H9 (cell line): Measurements from ENCODE around the gene KAT7. TPM values are rescaled to one million over a fixed set of nuclear protein-coding genes. Genes with fewer than 3 reads are reported as not detected.

Experiments
- DNase-seq: peaks from one replicate; pipeline ENCODE4 v3.0.0-alpha.2; 2017
- H2AFZ ChIP-seq: one replicate; pipeline ENCODE4 v1.6.1; 2013; ENCODE audit warnings: mild to moderate bottlenecking, low read length, control low read depth, moderate library complexity
- H2AK5ac ChIP-seq: 2 replicates; pipeline ENCODE4 v1.6.1; 2013; ENCODE audit warnings: low read length, control low read depth, mixed read lengths; ENCODE audit not compliant: insufficient read length
- H2BK120ac ChIP-seq: one replicate; pipeline ENCODE4 v1.6.1; 2013; ENCODE audit warnings: low read depth, mild to moderate bottlenecking, low read length, control low read depth, inconsistent platforms; ENCODE audit not compliant: poor library complexity, severe bottlenecking
- H2BK12ac ChIP-seq: 2 replicates; pipeline ENCODE4 v1.6.1; 2013; ENCODE audit warnings: low read length, control low read depth, mixed read lengths, low read depth; ENCODE audit not compliant: insufficient read length
- H2BK15ac ChIP-seq: 2 replicates; pipeline ENCODE4 v1.6.1; 2013; ENCODE audit warnings: low read depth, low read length, control low read depth
- H2BK20ac ChIP-seq: one replicate; pipeline ENCODE4 v1.6.1; 2013; ENCODE audit warnings: low read depth, mild to moderate bottlenecking, low read length, control low read depth, inconsistent platforms; ENCODE audit not compliant: poor library complexity, severe bottlenecking
- H2BK5ac ChIP-seq: 2 replicates; pipeline ENCODE4 v1.6.1; 2013; ENCODE audit warnings: low read length, control low read depth, mixed read lengths; ENCODE audit not compliant: insufficient read length
- H3K14ac ChIP-seq: 2 replicates; pipeline ENCODE4 v1.6.1; 2013; ENCODE audit warnings: low read length, control low read depth; ENCODE audit not compliant: insufficient read depth
- H3K18ac ChIP-seq: 2 replicates; pipeline ENCODE4 v1.6.1; 2013; ENCODE audit warnings: low read depth, mild to moderate bottlenecking, mixed read lengths, low read length, control low read depth; ENCODE audit not compliant: insufficient read length
- H3K23ac ChIP-seq: 2 replicates; pipeline ENCODE4 v1.6.1; 2013; ENCODE audit warnings: low read length, control low read depth, mixed read lengths, low read depth; ENCODE audit not compliant: insufficient read length
- H3K23me2 ChIP-seq: 2 replicates; pipeline ENCODE4 v1.6.1; 2013; ENCODE audit warnings: low read depth, mild to moderate bottlenecking, mixed read lengths, low read length, control low read depth; ENCODE audit not compliant: insufficient read length, poor library complexity, severe bottlenecking
- H3K27ac ChIP-seq: 2 replicates; pipeline ENCODE4 v1.5.1; 2013; ENCODE audit warnings: low read length, control low read depth, mixed read lengths, low read depth; ENCODE audit not compliant: insufficient read length
- H3K27me3 ChIP-seq: 2 replicates; pipeline ENCODE4 v1.6.1; 2013; ENCODE audit warnings: low read length, control low read depth, inconsistent platforms; ENCODE audit not compliant: insufficient read depth
- H3K4ac ChIP-seq: 2 replicates; pipeline ENCODE4 v1.6.1; 2013; ENCODE audit warnings: low read depth, mild to moderate bottlenecking, control low read depth, inconsistent platforms, low read length, moderate library complexity
- H3K4me1 ChIP-seq: 2 replicates; pipeline ENCODE4 v1.6.1; 2013; ENCODE audit warnings: low read length, control low read depth, inconsistent platforms; ENCODE audit not compliant: insufficient read depth
- H3K4me2 ChIP-seq: 2 replicates; pipeline ENCODE4 v1.6.1; 2013; ENCODE audit warnings: low read length, control low read depth, mixed read lengths; ENCODE audit not compliant: insufficient read length, insufficient read depth
- H3K56ac ChIP-seq: 2 replicates; pipeline ENCODE4 v1.6.1; 2013; ENCODE audit warnings: low read depth, mild to moderate bottlenecking, mixed read lengths, low read length, control low read depth; ENCODE audit not compliant: insufficient read length
- H3K79me1 ChIP-seq: 2 replicates; pipeline ENCODE4 v1.6.1; 2013; ENCODE audit warnings: low read depth, mild to moderate bottlenecking, moderate library complexity, low read length, control low read depth, inconsistent platforms; ENCODE audit not compliant: insufficient read depth, poor library complexity, severe bottlenecking
- H3K79me2 ChIP-seq: 2 replicates; pipeline ENCODE4 v1.6.1; 2013; ENCODE audit warnings: low read length, control low read depth, inconsistent platforms; ENCODE audit not compliant: insufficient read depth
- H3K9ac ChIP-seq: 2 replicates; pipeline ENCODE4 v1.6.1; 2013; ENCODE audit warnings: low read length, control low read depth, mixed read lengths; ENCODE audit not compliant: insufficient read length; ENCODE audit errors: extremely low read depth
- H3K9me3 ChIP-seq: one replicate; pipeline ENCODE4 v1.6.1; 2013; ENCODE audit warnings: low read depth, low read length, inconsistent platforms; ENCODE audit not compliant: control insufficient read depth
- H3T11ph ChIP-seq: one replicate; pipeline ENCODE4 v1.6.1; 2013; ENCODE audit warnings: mild to moderate bottlenecking, low read length, control low read depth, inconsistent platforms
- H4K20me1 ChIP-seq: one replicate; pipeline ENCODE4 v1.6.1; 2013; ENCODE audit not compliant: control insufficient read depth, insufficient read length, insufficient read depth
- H4K5ac ChIP-seq: 2 replicates; pipeline ENCODE4 v1.6.1; 2013; ENCODE audit warnings: low read depth, mild to moderate bottlenecking, mixed read lengths, low read length, control low read depth; ENCODE audit not compliant: insufficient read length
- H4K8ac ChIP-seq: replicated peaks from 2 replicates; pipeline ENCODE4 v1.6.1; 2013; ENCODE audit warnings: low read length, control low read depth, mixed read lengths, low read depth; ENCODE audit not compliant: insufficient read length
- H4K91ac ChIP-seq: 2 replicates; pipeline ENCODE4 v1.6.1; 2013; ENCODE audit warnings: low read depth, mild to moderate bottlenecking, moderate library complexity, mixed read lengths, low read length, control low read depth; ENCODE audit not compliant: insufficient read length
- H3K27ac Mint-ChIP-seq, 3 experiments: 2 replicates in 2 of 3; 3 replicates in 1 of 3; pipeline ENCODE4 v1.8.0; 2020 to 2021; ENCODE audit warnings: mixed read lengths in 3 of 3, mild to moderate bottlenecking in 1 of 3, moderate library complexity in 1 of 3
- H3K27me3 Mint-ChIP-seq: 2 replicates; pipeline ENCODE4 v1.8.0; 2021; ENCODE audit warnings: low read depth, mild to moderate bottlenecking, moderate library complexity, mixed read lengths
- H3K36me3 Mint-ChIP-seq, 3 experiments: 2 replicates in 2 of 3; 3 replicates in 1 of 3; pipeline ENCODE4 v1.8.0; 2020 to 2021; ENCODE audit warnings: low read depth in 3 of 3, mixed read lengths in 3 of 3; ENCODE audit not compliant: insufficient read depth in 1 of 3
- H3K4me1 Mint-ChIP-seq, 2 experiments: 2 replicates each; pipeline ENCODE4 v1.8.0; 2020; ENCODE audit warnings: mixed read lengths in 2 of 2
- H3K4me3 Mint-ChIP-seq, 2 experiments: 2 replicates in 1 of 2; 3 replicates in 1 of 2; pipeline ENCODE4 v1.8.0; 2020 to 2021; ENCODE audit warnings: mild to moderate bottlenecking in 2 of 2, mixed read lengths in 2 of 2, moderate library complexity in 1 of 2
- H3K9me3 Mint-ChIP-seq, 2 experiments: 2 replicates in 1 of 2; 3 replicates in 1 of 2; pipeline ENCODE4 v1.8.0; 2020; ENCODE audit warnings: mild to moderate bottlenecking in 2 of 2, mixed read lengths in 2 of 2, moderate library complexity in 1 of 2
- CTCF ChIP-seq: fragments of 200-600 bp; sonication (generic); conservative IDR thresholded peaks from 3 replicates; pipeline ENCODE4 v1.8.0; 2021; ENCODE audit warnings: antibody characterized with exemption, mild to moderate bottlenecking
- WGBS: extraction: QIAGEN DNeasy Blood & Tissue Kit; methylation state at CpG from one replicate; pipeline ENCODE4 v1.1.7; 2013; ENCODE audit warnings: missing lambda C conversion rate, low lambda C conversion rate, mixed read lengths; ENCODE audit not compliant: insufficient read length; ENCODE audit errors: extremely low coverage; 5-methylcytosine and 5-hydroxymethylcytosine counted together
- total RNA-seq: library from RNA; stranded (reverse); gene quantifications from 2 replicates; pipeline ENCODE4 v1.2.1, GENCODE V29; 2021

The KAT7 gene
- total RNA-seq, 1 experiment from 2014 or later: 93.1 TPM

DNA sequence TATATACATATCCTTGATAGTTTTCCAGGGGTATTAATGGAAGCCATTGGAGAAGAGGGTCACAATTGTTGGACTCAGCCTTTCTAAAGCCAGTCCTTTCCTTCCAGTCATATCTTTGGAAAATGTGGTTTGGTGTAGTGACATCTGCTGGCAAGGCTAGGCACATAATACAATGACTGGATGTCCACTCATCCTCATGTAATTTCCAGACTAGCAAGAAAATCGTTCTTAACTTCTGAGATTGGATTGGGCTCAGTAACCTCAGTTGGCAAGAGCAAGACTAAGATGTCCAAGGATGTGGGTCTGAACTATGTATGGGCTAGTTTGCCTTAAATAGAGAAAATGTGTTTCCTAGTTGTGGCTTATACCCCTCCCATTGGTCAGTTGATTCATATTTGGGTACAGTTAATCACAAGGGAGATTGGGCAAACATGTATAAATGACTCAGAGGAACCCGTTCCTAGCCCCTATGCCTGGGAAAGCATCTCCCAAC lies 8.7 kb upstream of the KAT7 start:
- Histone ChIP-seq H2BK120ac (no peak overlapping the region), H3K14ac (no peak overlapping the region), H3K23ac (no peak overlapping the region), H3K79me1 (no peaks in the 10 kb centered on the region), H2BK12ac (no peak overlapping the region), H4K20me1 (no peaks in the 10 kb centered on the region), H2BK5ac (no peak overlapping the region), H3K27ac (no peak overlapping the region), H4K8ac (no peak overlapping the region), H2BK15ac (no peak overlapping the region), H3T11ph (no peak overlapping the region), H3K18ac (no peak overlapping the region), H3K4ac (no peak overlapping the region), H2AK5ac (no peak overlapping the region), H3K9me3 (no peaks in the 10 kb centered on the region), H4K5ac (no peak overlapping the region), H3K27me3 (no peaks in the 10 kb centered on the region; the same call in 1 of the 2 replicates), H2BK20ac (no peak overlapping the region), H3K4me2 (no peak overlapping the region), H2AFZ (no peak overlapping the region), H3K56ac (no peak overlapping the region), H3K9ac (no peak overlapping the region), H3K4me1 (no peaks in the 10 kb centered on the region; the same call in 1 of the 2 replicates), H3K23me2 (no peaks in the 10 kb centered on the region), H3K79me2 (no peaks in the 10 kb centered on the region), H4K91ac (no peak overlapping the region)
- DNase-seq: no peak
- Mint-ChIP-seq H3K27ac (no peak overlapping the region), H3K36me3 (no peaks in the 10 kb centered on the region), H3K4me3 (no peak overlapping the region), H3K27me3 (peaks cover 7% of the 10 kb centered on the region), H3K9me3 (no peaks in the 10 kb centered on the region), H3K4me1 (peaks cover 3 to 6% of the 10 kb centered on the region in 2 experiments; a peak in 3 of 4 replicates)
- no CpG with 5 or more reads among the region's 2 CpGs for WGBS
- TF ChIP-seq CTCF: peak; percentile 52; the same call in 2 of the 3 replicates
